GM18909 (cell line): ENCODE data around the gene GAS2L3.

Experiments
- ATAC-seq: cut with Tn5 transposase; IDR thresholded peaks from one replicate; pipeline ENCODE4 v1.9.1; 2021; ENCODE audit warnings: mild to moderate bottlenecking; ENCODE audit not compliant: unreplicated experiment, poor library complexity

The GAS2L3 gene

GRCh38 chr12:100656141-100656540 lies 82.7 kb downstream of the GAS2L3 start:
- no peak for ATAC-seq

- no peak for ATAC-seq
These were observed 83.4 kb downstream of the GAS2L3 start for GRCh38 chr12:100656856-100657255.

GRCh38 chr12:100661300-100661951 lies 87.9 kb downstream of the GAS2L3 start:
- ATAC-seq = peak; percentile 55

- ATAC-seq = no peak
These were observed 93.1 kb downstream of the GAS2L3 start for GRCh38 chr12:100666588-100666987.

- peak; percentile 83 for ATAC-seq
These were observed 95.6 kb downstream of the GAS2L3 start for GRCh38 chr12:100668945-100669536.

- no peak for ATAC-seq
These were observed 96.4 kb downstream of the GAS2L3 start for GRCh38 chr12:100669922-100670321.

GRCh38 chr12:100671396-100672074 lies 98.1 kb downstream of the GAS2L3 start:
- peak; percentile 7 for ATAC-seq

- ATAC-seq = peak; percentile 80
These were observed 98.7 kb downstream of the GAS2L3 start for GRCh38 chr12:100672075-100672592.

- ATAC-seq = no peak
These were observed 100.8 kb downstream of the GAS2L3 start for GRCh38 chr12:100674036-100674888.
